Activated T-helper 1 cell treated with anti-CD3 and anti-CD28 coated beads, Interleukin-2, amount 50 U/mL, for 16 hours (primary cell): ENCODE results near the gene ADGRD1.

Experiments used
- DNase-seq, 2 donors: peaks; one replicate each; pipeline ENCODE4 v3.0.0-alpha.2; 2020; ENCODE audit warnings: low read depth in 1 of 2, low spot score in 1 of 2

Gene ADGRD1

GRCh38 chr12:131133015-131133905, 179.6 kb downstream of the ADGRD1 start:
- DNase-seq = no peak

- no peak for DNase-seq
These were observed 180.3 kb downstream of the ADGRD1 start for GRCh38 chr12:131133994-131134393.

GRCh38 chr12:131134523-131135310, 181.0 kb downstream of the ADGRD1 start:
- DNase-seq = no peak

- DNase-seq = no peak
These were observed 181.6 kb downstream of the ADGRD1 start for GRCh38 chr12:131135311-131135785.

GRCh38 chr12:131135786-131136538, 182.3 kb downstream of the ADGRD1 start:
- DNase-seq = no peak

- DNase-seq = no peak
These were observed 182.8 kb downstream of the ADGRD1 start for GRCh38 chr12:131136539-131136872.

GRCh38 chr12:131137009-131137835, 183.5 kb downstream of the ADGRD1 start:
- DNase-seq = no peak

- no peak for DNase-seq
These were observed 184.3 kb downstream of the ADGRD1 start for GRCh38 chr12:131137836-131138637.

GRCh38 chr12:131138638-131139362, 185.1 kb downstream of the ADGRD1 start:
- DNase-seq = no peak

GRCh38 chr12:131139363-131140068, 185.8 kb downstream of the ADGRD1 start:
- DNase-seq = no peak

- no peak for DNase-seq
These were observed 186.3 kb downstream of the ADGRD1 start for GRCh38 chr12:131140069-131140435.

- DNase-seq = no peak
These were observed 187.0 kb downstream of the ADGRD1 start for GRCh38 chr12:131140697-131141096.

- DNase-seq = no peak
These were observed 187.8 kb downstream of the ADGRD1 start for GRCh38 chr12:131141514-131141913.

GRCh38 chr12:131142891-131143657, 189.4 kb downstream of the ADGRD1 start:
- DNase-seq = no peak

GRCh38 chr12:131146173-131146675, 192.5 kb downstream of the ADGRD1 start:
- no peak for DNase-seq

GRCh38 chr12:131147293-131147692, 193.6 kb downstream of the ADGRD1 start:
- DNase-seq = no peak

- DNase-seq = no peak
These were observed 194.2 kb downstream of the ADGRD1 start for GRCh38 chr12:131147894-131148293.
